GM19324 (cell line): ENCODE measurements around the gene ADPRS.

ENCODE experiments used
- ATAC-seq: cut with Tn5 transposase; IDR thresholded peaks from one replicate; pipeline ENCODE4 v1.9.1; 2021; ENCODE audit warnings: mild to moderate bottlenecking, moderate library complexity; ENCODE audit not compliant: unreplicated experiment, low FRiP score

Gene ADPRS

DNA sequence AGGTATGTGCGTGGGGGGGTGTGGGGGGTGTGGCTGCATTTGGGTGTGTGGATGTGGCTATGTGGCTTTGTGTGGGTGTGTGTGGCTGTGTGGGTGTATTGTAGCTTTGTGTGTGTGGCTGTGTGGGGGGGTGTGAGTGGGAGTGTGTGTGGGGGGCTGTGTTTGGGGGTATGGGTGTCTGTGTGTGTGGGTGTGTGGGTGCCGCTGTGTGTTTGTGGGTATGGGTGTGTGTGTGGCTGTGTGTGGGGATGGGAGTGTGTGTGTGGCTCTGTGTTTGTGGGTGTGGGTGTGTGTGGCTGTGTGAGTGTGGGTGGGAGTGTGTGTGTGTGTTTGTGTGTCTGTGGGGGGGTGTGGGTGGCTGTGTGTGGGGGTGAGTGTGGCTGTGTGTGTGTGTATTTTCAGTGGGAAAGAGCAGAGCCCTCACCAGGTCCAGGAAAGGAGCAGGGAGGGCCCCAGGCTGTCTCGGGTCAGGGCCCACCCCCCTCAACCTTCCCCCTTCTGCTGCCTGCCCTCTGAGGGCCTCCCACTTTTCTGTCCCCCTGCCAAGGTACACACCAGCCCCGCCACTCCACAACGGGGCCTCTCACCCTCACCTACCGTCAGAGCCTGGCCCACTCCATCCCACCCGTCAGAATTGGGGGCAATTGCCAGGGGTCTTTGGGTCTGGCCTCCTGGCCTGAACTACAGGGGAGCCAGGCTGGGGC lies 38.3 kb downstream of the ADPRS start:
- ATAC-seq: no peak

DNA sequence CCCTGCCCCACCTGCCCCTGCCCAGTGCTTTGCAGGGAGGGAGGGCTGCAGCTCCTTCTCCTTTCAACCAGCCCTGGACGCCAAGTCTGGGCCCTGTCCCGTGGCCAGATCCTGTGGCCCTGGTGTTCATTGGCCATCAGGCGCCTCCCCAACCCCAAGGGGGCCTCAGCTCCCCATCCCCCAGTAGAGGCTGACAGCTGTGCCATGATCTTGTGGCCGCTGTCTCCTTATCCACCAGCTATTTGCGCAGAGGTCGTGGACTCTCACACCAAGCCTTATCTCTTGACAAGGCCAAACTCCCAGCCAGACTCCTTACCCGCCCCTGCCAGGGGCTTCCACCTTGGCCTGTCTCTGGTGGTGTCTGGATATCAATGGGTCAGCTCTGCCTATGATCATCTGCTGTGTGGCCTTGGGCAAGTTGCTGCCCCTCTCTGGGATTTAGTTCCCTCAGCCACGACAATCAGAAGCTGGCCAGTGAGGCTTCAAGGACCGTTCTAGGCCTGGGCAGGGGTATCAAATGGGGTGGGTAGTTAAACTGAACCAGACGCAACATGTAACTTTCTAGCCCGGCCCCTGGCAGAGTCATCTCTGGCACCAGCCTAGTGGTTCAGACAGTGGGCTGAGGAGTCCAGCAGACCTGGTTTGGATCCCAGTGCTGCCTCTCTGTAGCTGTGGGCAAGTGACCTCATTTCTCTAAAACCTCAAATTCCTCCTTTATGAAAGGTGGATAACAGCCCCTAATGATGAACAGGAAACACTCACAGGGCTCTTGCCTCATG lies 39.6 kb downstream of the ADPRS start:
- ATAC-seq: no peak

DNA sequence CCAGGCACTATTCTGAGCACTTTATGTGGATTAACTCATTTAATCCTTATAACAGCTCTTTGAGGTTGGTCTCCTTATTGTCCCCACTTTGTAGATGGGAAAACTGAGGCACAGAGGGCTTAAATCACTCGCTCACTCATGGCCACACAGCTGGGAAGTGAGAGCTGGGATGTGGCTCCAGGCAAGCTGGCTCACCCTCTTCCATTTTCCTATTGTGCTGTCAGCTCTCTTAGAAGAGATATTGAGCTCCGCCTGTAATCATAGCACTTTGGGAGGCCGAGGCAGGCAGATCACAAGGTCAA lies 40.2 kb downstream of the ADPRS start:
- no peak for ATAC-seq

DNA sequence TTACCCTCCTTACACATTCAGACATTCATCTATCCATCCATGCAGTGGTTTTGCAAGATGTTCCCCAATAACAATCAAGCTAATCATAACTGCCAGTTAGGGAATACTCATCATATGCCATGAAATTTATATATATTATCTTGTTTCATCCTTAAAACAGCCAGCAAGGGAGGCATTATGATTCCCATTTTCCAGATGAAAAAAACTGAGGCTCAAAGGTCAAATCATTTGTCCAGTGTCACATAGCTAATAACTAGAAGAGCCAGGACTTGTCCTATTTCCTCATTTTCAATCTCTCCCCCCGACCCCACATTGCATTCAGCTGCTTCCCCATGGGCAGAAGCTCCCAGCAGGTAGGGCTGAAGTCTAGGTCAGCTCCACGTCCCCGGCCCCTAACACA lies 43.3 kb downstream of the ADPRS start:
- ATAC-seq: no peak

DNA sequence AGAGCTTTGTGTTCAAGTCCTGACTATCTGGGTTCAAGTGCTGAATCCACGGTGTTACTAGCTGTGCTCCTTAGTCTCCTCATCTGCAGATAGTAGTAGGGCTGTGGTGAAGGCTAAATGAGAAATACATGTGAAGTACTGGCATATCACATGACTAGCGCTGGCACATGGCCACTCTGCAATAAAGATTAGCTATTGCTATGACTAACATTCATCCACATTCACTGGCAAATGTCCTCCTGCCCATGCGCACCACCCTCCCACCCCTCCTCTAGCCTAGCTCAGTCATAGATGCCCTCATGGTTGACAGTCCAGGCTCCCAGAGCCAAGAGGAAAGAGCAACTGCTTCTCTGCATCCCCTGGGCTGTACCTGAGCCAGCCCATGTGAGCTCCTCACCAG lies 44.8 kb downstream of the ADPRS start:
- ATAC-seq: no peak

DNA sequence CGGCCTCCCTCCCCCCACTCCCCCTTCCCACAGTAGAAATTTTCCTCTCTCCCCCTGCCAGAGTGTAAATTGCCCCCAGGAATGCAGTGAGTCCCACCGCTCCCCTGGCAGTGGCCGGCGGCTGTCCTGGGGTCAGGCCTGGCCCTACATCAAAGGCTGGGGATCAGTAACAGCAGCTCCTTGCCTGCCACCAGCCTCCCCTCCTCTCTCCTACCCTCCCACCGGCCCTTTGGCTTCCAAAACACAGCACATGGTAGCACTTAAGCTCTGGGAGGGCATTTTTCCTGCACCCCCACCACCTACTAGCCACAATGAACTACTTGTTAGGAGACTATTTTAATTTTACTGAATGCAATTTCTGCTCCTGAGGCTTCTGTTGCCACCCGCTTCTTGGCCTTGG lies 45.3 kb downstream of the ADPRS start:
- ATAC-seq: no peak

DNA sequence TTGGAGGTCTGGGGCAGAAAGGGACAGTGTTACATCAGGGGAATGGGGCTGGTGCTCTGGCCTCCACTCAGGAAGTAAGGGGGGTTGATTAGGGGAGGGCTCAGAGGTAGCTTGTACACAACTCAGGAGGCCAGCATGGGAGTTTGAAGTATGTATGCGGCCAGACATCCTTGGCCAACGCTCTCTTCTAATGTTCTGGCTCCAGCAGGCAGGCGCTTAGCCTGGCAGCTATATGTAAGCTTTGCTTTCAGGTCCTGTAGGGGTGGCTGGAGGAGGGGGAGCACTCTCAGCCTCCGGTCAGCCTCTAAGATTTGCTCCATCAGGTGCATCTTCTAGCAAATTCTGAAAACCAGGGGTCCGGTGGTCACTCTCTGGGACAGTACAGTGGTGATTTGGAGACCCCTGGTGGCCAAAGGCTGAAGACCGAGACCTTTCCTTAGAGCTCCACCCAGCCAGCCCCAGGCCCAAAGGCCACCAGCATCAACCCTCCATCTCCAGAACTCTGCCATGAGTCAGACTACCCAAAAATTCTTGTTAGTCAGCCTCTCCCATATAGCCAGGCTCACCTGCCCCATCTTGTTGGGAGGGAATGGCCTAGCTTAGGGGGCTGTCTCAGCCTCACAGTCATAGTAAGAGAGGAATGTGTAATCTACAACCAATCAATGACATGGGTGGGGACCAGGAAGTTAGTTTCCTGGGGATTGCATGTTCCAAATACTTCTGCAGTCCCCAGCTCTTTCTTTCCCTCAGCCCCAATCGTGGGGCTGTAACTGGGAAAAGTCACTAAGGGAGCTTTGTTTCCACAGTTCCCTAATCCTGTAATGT lies 46.0 kb downstream of the ADPRS start:
- ATAC-seq: no peak

DNA sequence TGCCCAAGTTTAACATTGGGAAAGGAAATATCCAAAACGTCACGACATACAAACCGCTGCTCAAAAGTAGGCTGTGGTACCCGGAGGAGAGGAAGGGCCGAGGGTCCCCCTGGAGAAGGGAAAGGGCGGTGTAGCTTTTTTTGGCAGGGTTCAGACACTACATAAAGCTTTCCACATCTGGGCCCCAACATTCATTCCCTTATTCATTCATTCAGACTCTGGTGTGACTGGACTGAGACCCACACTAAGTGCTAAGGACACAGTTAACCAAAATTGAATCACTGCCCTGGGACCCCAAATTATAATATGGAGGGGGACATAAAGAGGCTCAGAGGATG lies 46.6 kb downstream of the ADPRS start:
- ATAC-seq: no peak

DNA sequence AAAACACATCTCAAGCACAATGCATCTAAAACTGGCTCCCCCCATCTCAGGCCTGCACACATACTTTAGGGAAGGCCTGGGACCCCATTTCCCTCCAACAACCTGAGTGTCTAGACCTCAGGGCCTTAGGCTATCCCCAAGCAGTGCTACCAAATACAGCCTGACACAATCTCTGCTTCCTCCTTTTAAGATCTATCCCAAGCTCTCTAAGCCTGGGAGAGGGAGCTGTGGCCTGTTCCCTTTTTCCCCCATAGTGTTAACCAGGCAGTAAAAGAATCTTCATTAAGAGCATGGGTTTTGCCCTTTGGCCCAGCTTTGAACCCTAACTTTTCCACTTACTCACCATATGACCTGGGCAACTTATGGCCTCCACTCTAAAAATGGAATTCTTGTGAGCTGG lies 47.1 kb downstream of the ADPRS start:
- no peak for ATAC-seq

DNA sequence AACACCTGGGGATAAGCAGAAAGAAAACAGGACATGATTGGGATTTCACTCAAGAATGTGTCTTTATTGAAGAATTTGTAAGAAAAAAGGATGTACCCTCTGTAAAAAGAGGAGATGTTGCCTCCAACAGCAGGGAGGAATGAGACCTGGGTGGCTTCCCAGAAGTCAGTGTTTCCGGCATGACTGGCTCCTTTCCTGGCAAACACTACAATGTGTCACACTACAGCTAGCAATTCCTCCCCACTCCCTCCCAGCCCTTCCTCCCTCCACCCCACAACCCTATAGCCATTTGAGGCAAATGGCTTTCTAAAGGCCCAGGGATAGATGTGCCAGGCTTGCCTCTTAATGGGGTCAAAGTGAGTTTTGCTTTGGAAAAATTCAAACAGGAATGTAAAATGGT lies 47.8 kb downstream of the ADPRS start:
- no peak for ATAC-seq

DNA sequence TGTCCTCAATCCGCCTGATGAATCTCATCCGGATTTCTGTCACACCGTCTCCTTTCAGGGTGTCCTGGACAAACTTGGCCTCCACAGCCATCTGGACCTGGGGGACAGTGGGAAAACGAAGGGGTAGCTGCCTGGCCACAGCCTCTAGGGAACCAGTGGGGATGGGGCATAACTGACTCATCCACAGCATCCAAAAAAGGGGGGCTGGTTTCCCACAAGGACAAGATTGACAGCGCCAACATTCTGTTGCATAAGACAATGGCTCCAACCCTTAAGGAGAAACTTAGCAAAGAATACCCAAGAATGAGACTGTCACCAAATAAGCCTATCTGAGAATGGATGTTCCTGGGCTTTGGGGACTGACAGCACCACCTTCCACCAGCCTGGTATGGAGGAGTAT lies 48.5 kb downstream of the ADPRS start:
- no peak for ATAC-seq

DNA sequence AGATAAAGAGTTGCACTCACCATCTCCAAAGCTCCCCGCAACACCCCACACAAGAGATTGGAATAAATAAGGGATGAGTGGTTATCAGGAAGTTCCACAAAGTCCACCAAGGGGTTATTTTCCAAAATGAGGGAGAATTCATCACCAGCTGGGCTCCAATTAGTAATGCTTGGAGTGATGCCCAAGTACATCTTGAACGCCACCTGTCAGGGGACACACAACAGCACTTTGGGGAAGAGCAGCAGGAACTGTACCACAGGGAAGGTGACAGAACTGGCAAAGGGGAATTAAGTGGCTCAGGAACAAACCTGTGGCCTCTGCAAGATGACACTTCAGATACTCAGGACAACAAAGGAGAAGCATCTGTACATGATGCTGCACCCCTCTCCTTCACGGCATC lies 49.1 kb downstream of the ADPRS start:
- ATAC-seq: no peak

DNA sequence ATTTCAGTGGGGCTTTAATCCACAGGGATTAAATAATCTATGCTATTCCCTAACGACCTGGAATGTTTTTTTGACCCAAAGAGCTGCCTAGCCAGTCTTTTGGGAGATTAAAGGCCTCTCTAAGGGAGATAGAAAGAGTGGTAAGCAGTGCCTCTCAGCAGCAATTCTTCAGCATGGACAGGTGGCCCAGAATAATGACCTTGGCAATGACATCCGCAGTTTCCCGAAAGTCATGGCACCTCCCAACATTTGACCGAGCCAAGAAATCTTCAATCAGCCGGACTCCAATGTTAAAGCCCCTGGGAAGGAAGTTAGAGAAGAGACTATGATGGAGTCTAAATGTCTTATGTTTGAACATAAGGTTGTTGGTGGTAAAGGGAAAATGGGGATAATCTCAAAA lies 50.8 kb downstream of the ADPRS start:
- ATAC-seq: no peak

DNA sequence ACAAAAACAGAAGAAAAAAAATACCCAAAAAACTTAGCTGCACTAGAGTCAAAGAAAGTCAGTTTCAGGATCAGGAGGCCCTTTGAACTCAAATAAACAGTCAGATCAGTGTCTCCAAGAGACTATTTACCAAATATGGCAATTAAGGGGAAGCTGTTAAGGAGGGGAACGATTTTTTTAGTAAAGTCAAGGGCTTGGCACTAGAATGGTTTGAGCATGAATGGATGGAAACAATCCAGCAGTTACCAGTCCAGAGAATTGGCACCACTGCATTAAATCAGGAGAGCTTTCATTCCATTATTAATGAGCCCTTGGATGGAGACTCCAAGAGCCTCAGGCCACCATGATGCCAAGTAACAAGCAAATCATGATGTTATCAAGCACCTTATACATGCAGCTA lies 53.4 kb downstream of the ADPRS start:
- no peak for ATAC-seq

DNA sequence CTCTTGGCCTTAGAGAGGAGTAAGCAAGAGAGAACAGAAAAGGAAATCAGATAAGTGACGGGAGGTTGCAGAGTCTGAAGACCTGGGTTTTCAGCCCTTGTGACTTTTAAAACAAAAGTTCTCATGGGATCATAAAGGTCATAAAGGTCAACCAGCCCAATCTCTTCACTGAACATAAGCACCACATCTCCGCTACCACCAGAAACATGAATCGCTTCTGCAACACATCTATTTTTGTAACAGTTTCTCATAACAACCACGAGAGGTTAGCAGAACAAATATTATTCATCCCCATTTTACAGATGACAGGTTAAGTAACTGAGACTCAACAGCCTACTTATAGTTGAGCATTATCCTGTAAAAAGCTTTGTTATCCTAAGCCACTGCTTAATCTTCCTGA lies 54.7 kb downstream of the ADPRS start:
- ATAC-seq: peak; percentile 48
